GM21723 (cell line): ENCODE measurements around the gene IFI30.
"Not testable (repeated sequence)": the region's sequence is repeated elsewhere in the genome, so short reads cannot be mapped to it uniquely, and the experiment has no call there.

Experiments
- ATAC-seq: cut with Tn5 transposase; IDR thresholded peaks from one replicate; pipeline ENCODE4 v1.9.1; 2021; ENCODE audit warnings: mild to moderate bottlenecking, moderate library complexity; ENCODE audit not compliant: unreplicated experiment

The IFI30 gene

DNA sequence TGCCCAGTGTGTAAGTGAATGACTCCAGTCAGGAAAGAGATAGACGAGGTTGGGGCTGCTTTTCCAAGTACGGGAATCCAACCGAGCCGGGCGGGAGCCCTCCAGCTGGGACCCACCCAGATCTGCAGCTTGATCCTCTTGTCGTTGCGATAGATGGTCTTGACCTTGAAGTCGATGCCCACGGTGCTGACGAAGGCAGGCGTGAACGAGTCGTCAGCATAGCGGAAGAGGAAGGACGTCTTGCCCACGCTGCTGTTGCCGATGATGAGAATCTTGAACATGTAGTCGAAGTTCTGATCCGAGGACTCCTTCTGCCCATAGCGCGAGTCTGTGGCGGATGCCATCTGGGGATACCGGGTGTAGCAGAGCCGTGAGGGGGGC lies 28.8 kb downstream of the IFI30 start:
- no peak for ATAC-seq

- ATAC-seq: no peak
These were observed 29.3 kb downstream of the IFI30 start for GRCh38 chr19:18202778-18203407.

GRCh38 chr19:18203408-18203862 lies 29.8 kb downstream of the IFI30 start:
- no peak for ATAC-seq

DNA sequence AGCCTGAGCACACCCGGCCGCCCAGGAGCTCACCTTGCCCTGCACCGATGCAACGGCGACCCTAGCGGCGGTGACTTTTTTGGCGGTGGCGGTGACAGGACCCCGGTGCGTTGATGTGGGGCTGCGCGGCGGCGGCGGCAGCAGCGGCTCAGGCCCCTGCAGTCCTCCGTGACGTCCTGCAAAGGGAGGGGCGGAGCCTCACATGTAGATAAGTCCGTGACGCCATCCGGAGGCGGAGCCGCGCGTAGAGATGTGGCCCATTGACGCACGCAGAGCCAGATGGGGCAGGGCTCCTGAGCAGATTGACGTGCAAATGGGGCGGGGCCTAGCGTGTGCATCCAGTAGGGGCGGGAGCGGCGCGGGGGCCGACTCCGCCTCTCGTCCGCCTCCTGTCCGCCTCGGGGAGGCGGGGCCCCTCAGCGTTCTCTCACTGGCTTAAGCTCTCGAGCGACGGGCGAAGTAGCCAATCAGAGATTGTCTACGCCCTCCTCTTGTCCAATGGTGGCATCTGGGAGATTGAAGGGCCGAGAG lies 30.3 kb downstream of the IFI30 start, which contains the start of gene RAB3A:
TSS of gene RAB3A (minus strand) at position 180 of the 531 bp plus-strand sequence. CDS start 1,302 bp downstream, outside the sequence.
- ATAC-seq: peak; percentile 84

- peak; percentile 26 for ATAC-seq
These were observed 31.0 kb downstream of the IFI30 start for GRCh38 chr19:18204394-18205199.

DNA sequence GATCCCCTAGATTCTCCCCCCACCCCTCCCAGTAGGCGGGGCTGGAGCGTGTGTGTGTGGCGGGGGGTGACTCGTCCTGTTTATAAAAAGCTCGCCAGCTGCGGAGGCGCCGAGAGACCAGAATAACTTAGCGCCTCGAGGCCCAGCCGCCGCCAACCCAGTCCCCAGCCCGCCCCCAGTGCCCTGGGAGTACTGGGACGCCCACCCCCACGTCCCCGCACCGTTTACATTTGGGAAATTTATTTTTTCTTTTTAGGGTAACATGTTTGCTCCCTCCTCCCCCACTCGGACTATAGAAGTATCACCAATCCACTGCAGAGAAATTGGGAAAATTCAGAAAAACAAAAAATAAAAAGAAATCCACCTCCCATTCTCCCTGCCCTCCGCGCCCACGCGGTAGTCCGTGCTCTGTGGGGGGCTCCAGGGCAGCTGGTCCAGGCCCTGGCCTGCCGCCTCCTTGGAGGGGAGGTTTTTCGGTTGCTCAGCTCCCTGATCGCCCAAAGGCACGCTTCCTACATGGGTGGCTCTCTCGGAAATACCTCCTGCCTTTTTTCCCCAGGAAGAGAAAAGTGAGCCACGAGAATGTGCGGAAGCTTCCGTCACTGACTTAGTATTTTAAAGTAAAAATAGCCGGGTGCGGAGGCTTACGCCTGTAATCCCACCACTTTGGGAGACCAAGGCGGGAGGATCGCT lies 31.7 kb downstream of the IFI30 start:
- ATAC-seq: no peak

- no peak for ATAC-seq
These were observed 32.4 kb downstream of the IFI30 start for GRCh38 chr19:18206018-18206417.

DNA sequence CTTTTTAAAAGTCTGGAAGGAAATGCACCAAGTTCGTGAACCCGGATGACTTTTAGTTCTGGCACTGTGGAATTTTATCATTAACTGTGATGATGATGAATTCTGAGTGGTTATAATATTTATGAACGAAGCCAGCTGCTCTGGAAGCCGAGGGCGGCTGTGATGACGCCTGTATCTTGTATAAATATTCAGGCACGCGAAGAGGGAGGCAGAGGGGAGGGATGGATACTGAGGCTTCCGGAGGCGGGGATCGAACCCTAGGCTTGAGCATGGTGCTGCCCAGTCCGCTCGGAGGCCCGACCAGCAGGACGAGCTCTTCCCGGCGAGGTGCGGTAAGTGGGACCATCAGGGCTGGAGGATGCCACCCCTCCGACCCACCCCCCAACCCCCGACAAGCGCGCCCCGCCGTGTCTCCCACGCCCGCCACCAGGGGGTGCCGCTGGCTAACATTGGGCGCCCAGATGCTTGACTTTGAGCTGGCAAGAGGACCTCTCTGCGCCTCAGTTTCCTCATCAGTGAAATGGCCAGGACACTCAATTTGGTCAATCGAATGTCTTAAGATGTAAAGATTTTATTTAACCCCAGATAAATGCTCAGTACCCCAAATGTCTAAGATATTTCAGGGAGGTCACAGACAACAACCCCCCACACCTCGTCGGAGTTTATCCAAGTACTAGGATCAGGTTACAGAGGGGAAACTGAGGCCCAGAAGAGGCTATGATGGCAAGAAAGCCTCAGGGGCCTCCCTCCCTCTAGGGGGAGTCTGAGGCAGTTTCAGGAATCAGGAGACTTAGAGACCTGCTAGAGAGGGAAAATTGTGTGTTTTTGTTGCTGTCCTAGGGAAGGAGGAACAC lies 34.7 kb downstream of the IFI30 start:
- ATAC-seq: no peak

- ATAC-seq: not testable (repeated sequence)
These were observed 36.3 kb downstream of the IFI30 start for GRCh38 chr19:18209912-18210311.

DNA sequence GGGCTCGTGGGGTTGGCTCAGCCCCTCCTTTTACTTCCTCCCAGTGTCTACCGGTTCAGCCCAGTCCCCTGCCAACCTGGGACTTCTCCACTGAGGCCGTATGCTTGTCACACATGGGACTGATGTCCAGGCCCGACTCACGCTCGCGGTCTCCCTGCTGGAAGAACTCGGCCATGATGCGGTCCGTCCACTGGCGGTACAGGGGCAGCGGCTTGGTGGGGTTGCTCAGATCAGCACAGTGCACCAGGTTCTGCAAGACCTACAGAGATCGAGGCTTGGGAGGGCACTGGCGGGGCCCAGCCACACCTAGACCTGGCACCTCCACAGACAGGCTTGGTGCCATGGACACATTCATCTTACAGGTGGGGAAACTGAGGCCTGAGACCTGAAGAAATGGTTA lies 38.1 kb downstream of the IFI30 start:
- ATAC-seq: no peak

GRCh38 chr19:18214779-18215433 lies 41.3 kb downstream of the IFI30 start:
- ATAC-seq: no peak

DNA sequence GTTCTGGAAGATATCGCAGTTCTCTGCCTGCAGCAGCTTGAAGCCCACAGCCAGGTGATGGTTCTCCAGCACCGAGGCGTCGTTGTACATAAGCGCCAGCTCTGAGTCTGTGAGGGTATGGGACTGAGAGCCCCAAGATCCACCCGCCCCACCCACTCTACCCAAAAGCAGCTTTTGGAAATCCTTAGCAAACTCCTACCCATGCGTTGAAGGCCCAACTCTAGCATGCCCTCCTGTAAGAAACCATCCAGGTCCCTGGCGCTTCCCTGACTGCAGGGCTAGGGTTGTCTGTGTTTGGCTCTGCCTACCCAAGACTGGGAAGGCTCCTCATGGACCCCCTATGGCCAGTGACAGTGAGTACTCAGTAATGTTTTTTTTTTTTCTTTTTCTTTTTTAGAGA lies 43.2 kb downstream of the IFI30 start:
- ATAC-seq: no peak

DNA sequence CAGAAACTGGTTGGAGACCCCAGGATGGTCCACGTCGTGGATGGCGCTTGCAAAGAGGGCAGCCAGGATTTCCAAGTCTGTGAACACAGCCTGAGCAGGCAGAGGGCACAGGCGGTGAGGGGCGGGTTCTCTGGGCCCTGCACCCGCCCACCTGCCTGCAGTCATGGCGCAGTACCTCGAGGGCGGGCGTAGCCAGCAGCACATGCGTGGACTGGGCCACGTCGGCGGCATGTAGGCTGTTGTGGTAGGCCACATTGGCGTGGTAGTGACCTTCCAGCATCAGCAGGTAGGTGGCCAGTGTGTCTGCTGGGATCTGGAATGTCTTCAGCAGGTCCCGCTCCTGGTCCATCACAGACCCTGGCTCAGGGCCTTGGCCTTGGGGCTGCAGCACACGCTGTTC lies 44.5 kb downstream of the IFI30 start:
- ATAC-seq: no peak

DNA sequence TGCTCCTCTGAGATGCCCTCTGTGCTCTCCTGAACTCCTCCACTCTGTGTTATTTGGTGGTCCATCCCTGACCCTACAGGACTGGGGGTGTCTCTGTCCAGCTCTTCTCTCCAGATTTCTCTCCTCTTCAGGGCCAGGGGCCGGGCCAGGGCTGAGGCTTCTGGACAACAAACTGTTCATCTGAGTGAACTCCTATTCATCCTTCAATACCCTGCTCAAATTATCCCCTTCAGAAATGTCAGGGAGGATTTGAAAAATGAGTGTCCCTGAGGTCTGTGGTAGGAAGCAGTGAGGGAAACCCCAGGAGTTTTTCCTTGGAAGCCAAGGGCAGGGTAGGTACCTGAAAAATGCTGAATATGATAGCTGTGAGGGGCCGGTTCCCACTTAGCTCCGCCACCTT lies 45.0 kb downstream of the IFI30 start:
- no peak for ATAC-seq

GRCh38 chr19:18219911-18220631 lies 46.5 kb downstream of the IFI30 start:
- ATAC-seq: no peak

DNA sequence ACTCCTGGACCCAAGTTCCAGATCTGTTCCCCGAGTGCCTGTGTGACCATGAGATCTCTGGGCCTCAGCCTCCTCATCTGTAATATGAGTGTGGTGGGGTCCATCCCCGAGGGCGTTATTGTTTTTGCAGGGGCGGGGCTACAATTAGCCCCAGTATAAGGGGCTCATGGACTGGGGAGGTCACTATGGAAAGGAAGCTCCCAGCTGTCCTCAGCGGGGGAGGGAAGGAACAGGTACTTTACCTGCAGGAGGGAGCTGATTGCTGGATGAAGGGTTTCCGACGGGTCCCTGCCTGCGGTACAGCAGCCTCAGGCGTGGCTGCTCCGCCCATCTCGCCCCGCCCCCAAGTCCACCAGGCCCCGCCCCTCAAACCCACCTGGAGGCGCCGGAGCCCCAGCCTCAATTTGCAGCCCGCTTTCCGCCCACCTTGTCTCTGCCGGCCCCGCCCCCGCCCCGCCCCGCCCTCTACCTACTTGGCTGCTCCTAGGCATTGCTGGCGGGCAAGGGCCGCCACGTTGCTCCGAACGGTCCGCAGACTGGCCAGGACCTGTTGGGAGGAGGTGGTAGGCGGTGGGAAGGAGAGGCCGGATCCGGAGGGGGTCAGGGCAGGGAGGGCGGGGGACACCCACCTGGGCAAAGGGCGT lies 47.1 kb downstream of the IFI30 start:
- no peak for ATAC-seq

DNA sequence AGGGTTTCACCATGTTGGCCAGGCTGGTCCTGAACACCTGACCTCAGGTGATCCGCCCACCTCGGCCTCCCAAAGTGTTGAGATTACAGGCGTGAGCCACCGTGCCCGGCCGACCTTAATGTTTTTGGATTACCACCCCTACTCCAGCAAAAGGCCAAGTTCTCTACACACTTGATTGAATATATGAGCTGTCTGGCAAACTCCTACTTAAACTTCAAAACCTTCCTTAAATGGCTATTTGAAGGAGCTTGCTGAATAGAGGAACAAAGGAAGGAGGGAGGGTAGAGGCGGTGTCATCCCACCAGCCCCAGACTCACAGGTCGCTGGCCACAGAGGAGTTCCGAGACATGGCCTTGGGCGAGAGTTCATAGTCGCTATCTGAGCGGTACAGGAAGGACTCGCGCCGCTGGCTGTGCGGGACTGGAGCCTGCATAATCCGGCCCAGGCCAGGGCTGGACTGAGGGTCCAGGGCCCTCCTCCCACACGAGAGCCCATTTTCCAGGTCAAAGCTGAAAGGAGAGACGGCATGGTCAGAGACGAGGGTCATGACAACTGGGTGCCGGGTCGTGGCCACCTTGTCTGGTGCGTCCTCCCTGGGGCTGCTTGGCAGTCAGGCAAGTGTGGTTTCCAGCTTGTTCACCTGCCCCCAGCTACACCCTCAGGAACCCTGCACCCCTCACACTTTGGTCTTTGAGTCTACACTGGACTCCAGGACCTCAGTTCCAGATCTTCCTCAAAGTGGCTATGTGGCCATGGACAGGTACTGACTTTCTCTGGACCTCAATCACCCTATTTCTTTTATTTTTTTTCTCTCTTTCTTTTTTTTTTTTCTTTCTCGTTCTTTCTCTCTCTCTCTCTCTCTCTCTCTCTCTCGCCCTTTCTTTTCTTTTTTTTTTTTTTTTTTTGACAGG lies 48.5 kb downstream of the IFI30 start:
- no peak for ATAC-seq
